Stimulated activated CD8-positive, alpha-beta memory T cell treated with anti-CD3 and anti-CD28 coated beads, Interleukin-15, amount 100 ng/mL, for 24 hours (primary cell): ENCODE measurements around the gene C11orf16.
"Not testable (repeated sequence)": the region's sequence is repeated elsewhere in the genome, so short reads cannot be mapped to it uniquely, and the experiment has no call there.

Experiments used
- DNase-seq: peaks from one replicate; pipeline ENCODE4 v3.0.0-alpha.2; 2020; ENCODE audit warnings: low read depth

Gene C11orf16

DNA sequence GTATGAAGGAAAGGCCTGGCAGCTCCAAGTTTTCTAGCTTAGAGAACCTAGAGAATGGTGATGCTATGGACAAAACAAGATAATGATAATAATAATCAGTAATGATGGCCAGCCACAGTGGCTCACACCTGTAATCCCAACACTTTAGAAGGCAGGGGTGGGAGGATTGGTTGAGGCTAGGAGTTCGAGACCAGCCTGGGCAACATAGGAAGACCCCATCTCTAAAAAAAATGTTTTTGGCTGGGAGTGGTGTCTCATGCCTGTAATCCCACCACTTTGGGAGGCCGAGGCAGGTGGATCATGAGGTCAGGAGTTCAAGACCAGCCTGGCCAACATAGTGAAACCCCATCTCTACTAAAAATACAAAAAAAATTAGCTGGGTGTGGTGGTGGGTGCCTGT lies 3.0 kb upstream of the C11orf16 start:
- not testable (repeated sequence) for DNase-seq

DNA sequence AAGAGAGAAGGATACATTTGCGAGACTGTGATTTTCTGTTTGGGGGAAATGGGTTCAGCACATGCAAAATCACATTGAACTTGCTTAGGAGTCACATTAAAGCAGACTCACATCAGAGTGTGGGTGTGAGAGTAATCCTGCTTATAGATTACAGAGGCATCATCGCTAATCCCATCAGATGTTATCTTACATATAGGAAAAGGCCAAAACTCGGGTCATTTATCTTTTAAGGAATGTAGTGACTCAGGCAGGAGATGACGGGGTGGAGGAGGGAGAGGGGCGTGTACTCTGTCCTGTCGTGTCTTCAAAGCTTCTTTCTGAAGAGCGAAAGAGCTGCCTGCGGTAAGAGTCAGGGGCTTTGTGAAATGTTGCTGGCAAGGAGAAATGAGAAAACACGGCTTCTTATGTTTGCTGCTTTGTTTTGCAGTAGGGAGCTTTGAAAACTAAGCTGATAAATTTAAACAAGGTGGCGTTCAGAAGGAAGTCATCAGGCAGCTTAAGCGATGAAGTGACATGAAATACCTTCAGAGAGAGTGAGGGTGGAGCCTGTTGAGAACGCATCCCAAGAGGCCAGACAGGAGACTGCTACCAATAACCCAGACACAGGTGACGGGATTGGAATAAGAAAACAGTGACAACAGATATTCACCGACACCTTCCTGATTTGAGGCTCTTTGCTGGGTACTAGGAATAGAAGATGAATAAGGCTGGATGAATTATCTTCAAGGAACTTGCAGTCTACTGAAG lies 2.2 kb upstream of the C11orf16 start:
- no peak for DNase-seq

- no peak for DNase-seq
Measured at GRCh38 chr11:8933931-8934330, 1.2 kb upstream of the C11orf16 start.

DNA sequence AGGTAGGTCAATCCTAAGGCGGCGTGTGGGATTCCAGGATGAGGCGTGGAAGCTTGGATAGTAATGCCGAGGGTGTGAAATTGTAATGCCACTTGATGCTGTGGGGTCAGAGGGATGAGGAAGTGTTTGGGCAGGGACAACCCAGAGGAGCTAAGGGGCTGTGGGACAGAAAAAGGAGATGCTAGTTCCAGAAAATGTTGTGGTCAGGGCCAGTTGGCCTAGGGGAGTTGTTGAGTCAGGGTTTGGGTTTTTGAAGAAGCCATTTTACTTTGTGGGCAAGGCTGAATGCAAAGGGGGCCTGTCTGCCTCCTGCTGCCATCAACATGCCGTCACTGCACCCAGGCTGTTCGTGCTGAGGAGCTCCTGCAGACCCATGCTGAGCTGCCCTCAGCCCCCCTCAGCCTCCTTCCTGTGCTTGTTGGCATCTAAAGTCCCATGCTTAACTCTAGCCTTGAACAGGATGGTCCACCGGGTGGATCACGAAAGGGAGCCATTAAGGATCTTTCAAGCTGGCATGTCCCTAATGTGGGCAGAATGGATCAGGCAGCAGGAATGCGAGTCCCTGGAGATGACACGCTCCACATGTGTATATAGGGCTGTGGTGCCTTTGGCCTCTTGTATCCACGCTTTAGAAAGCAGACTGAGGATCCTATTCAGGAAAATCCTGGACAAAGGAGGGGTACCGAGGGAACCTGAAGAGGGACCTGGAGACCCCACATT lies 2.1 kb downstream of the C11orf16 start:
- no peak for DNase-seq

DNA sequence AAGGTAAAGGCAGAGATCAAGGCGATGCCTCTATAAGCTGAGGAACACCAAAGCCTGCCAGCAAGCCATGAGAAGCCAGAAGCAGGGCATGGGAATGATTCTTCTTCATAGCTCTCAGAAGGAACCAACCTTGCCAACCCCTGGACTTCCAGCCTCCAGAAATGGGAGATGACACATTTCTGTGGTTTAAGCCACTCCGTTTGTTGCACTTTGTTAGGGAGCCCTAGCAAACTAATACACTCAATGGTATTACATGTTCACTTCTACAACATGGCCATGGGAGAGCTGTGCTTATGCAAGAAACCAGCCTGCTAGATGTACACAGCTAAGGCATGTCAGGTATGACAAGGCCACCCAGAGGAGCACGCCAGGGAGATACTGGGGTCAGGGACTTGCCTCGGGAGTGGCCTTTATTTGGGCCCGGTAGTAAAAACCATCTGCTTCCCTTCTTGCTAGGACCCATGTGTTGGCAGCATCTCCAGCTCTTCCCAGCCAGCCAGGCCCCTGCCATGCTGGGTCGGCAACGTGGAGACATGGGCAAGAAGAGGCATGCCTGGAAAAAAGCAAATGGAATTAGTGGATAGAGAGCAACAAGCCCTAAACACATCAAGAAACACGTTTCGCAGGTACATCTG lies 3.6 kb downstream of the C11orf16 start:
- DNase-seq = no peak

DNA sequence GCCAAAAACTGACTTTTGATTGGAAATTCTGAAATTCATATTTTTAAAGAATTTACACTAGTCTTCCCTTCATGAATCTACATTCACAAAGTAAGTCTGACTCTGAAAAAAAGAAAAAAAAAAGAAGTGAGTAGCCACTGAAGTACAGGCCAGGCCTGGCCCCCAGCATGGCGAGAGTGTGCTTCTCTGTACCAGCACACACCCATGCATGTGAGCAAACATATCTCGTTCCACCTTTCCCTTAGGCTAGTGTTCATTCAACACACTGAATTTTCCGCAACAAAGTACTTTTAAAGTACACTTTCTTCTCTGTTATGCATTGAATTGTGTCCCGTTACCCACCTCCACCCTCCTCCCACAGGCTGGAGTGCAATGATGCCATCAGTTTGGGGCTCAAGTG lies 4.5 kb downstream of the C11orf16 start:
- DNase-seq = no peak

- no peak for DNase-seq
Measured at GRCh38 chr11:8927233-8927632, 5.5 kb downstream of the C11orf16 start.

DNA sequence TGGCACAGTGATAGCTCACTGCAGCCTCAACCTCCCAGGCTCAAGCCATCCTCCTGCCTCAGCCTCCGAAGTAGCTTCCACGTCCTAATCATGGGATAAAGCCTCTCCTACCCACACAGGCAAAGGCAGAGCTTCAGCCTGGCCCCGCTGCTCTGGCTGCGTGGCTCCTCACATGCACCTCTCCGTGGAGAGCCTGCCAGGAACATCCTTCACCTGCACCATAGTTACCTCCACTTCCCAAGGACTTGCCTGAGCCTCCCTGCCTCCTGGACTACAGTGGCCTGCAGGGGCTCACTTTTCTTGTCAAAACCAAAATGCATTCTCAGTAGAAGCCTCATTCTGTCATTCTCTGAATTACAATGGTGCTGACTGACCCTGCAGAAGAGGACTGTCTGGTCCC lies 6.5 kb downstream of the C11orf16 start:
- DNase-seq = no peak

DNA sequence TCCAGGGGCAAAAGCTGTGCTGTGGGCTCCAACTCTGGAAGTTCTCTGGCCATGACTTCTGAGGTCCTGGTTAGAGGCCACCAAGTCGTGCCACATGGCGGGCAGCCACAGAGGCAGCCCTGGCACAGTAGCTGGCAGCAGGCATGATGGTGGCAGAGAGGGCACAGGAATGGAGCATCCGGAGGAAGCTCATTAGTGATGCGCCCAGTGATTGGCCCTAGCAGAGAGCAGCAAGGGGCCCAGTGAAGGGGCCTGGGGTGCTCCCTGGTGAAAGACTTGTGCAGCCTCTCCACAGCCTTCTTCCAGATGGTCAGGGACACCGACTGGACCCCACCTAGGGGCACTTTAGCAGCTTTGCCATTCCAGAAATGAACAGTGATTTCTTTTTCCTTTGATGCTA lies 7.0 kb downstream of the C11orf16 start:
- no peak for DNase-seq

DNA sequence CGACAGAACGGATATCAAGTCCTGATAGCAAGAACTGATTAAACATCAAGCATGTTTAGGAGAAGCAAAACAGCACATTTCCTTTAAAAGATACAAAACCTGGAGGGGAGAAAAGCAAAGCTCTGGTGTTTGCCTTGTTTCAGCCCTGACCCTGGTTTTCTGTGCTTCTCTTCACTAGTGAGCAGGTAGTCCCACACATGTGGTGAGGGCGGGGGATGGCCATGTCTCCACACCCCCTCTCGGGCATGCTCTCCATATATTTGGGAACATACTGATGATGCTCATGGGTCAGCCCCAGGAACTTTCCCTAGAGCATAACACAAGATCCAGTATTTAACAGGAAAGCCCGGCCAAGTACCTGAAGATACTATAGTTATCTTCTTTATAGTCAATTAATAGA lies 10.1 kb downstream of the C11orf16 start:
- no peak for DNase-seq

DNA sequence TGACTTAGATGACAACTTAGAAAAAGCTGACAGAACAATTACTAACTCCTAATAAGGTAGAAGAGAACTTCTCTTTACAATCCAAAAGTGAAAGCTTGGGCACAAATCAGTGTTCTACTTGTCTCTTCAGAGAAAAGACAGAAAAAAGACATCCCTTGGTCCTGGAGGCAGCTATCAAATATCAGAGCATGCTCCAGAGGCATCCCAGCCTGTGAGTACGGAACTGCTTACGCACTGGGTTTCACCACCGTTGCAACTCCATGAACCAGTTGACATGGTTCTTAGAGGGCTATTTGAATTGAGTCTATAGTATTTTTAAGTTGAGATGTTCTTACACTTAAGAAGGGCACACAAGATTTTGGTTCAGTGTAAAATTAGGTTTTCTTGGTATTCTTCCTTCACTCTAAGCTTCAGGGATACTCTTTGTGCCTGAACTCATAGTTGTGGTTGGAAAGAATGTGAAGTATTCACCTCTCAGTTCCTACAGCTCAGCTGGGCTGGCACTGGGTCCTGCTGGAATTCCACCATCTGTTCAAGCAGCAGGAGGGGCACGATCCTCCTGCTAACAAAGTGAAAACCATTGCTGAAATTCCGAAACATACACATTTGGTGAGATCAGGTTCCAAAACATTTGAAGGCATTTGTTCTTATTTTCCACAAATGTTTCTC lies 15.5 kb downstream of the C11orf16 start:
- no peak for DNase-seq

DNA sequence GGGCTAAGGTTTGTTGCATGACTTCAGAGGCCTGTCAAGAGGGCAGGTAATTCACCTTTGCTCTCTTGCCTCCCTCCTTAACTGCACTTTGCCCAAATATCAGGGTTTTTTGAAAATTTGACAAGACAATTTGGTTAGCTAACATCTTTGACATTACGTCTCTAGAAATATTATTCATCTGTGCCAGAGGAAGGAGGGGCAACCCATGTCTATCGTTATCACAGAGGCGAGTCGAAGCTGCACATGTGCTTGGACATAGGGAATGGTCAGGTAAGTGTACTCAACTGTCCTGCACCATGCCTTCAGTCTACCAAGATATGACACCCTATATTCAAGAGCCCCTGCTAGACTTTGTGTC lies 18.1 kb downstream of the C11orf16 start:
- no peak for DNase-seq

DNA sequence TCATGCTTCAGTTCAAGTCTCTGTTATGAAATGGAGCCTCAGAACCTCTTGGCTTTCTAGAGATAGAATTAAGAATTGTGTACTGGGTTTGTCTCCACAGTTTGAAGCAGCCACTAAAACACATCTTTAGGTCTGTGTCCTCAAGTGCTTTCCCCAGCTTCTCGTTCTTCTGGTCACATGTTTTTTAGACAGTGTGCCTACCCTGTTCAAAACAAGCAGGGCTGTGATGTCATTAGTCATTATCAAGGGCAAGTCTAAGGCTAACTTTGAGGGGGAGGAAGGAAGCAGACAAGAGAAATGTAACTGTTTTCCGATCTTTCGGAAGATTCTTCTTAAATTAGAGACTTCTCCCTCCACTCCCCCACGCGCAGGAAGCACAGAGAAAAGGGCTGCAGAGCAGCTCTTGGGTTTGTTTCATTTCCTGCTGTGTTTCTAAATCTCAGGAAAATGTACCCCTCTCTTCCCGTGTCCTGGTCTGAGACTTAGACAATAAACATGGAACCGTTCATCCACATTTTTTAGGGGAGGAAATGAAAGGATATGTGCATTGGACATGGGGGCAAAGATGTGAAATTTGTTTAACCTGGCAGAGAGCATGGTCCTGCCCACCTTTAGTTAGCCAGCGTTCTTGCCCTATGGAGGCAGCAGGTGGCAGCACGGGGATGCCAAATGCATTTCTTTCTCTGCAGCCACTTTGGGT lies 18.6 kb downstream of the C11orf16 start:
- DNase-seq = no peak

- DNase-seq = peak; percentile 74
Measured at GRCh38 chr11:8911029-8911823, 21.5 kb downstream of the C11orf16 start, which contains the start of gene AKIP1. AKIP1 (plus strand) TSS chr11:8911189; CDS start chr11:8911450, 261 bp downstream.

- no peak for DNase-seq
Measured at GRCh38 chr11:8910649-8911026, 22.1 kb downstream of the C11orf16 start.

DNA sequence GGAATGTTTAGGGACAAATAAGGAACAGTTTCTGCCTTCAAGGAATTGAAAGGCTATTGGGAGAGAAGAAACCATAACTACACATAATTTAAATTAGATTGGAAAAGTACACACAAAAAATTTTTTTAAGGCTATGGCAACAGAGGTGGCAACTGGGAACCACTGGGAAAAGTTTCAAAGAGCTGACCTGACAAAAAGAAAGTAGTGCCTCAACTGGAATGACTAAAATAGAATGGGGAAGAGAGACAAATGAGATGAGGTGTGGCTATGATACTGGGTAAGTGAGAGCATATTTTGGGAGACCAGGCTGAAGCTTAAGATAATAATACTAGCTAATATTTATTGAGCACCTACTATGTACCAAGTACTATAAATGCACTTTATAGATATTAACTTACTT lies 24.6 kb downstream of the C11orf16 start:
- DNase-seq = no peak

DNA sequence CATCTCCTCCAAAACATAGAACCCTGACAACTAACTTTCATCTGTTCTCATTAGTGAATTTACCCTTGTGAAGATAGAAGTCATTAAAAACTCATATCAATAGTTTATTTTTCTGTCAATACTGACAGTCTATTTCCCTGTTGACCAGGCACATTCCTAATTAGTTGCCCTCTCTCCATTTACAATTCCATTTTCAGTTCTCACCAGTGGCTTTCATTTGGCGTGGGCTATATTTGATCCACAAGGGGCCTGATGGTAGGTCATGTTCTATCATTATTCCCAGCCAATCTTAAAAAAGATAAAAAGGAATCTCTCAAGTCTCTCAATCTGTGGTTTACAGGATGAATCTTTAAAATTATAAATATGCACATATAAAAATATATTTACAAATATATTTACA lies 25.6 kb downstream of the C11orf16 start:
- DNase-seq = no peak

GRCh38 chr11:8905528-8906165 lies 27.1 kb downstream of the C11orf16 start:
- no peak for DNase-seq

GRCh38 chr11:8899119-8899753 lies 33.5 kb downstream of the C11orf16 start:
- no peak for DNase-seq

DNA sequence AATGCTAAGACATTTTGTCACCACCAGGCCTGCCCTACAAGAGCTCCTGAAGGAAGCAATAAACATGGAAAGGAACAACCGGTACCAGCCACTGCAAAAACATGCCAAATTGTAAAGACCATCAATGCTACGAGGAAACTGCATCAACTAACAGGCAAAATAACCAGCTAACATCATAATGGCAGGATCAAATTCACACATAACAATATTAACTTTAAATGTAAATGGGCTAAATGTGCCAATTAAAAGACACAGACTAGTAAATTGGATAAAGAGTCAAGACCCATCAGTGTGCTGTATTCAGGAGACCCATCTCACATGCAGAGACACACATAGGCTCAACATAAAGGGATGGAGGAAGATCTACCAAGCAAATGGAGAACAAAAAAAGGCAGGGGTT lies 41.6 kb downstream of the C11orf16 start:
- DNase-seq = not testable (repeated sequence)
